Kidney epithelial cell (primary cell): ENCODE measurements around the gene IGF2BP1. TPM values are rescaled to one million over a fixed set of nuclear protein-coding genes. Genes with fewer than 3 reads are reported as not detected.
A peak's percentile ranks its signal among the peaks of the same experiment; 100 is the strongest.

Experiments
- DNase-seq: peaks from one replicate; pipeline ENCODE4 v3.0.0-alpha.2; 2010; ENCODE audit warnings: low read depth
- H3K27me3 ChIP-seq: 2 replicates; pipeline ENCODE4 v1.6.0; 2011; ENCODE audit warnings: low read length; ENCODE audit not compliant: control insufficient read depth, insufficient read depth
- H3K36me3 ChIP-seq: 2 replicates; pipeline ENCODE4 v1.5.1; 2011; ENCODE audit warnings: low read length; ENCODE audit not compliant: control insufficient read depth, insufficient read depth
- H3K4me3 ChIP-seq: 2 replicates; pipeline ENCODE4 v1.5.1; 2011; ENCODE audit warnings: low read depth, mild to moderate bottlenecking, control low read depth, low read length
- CTCF ChIP-seq: IDR thresholded peaks from 2 replicates; pipeline ENCODE4 v1.5.1; 2011; ENCODE audit warnings: mild to moderate bottlenecking, moderate library complexity, low read length, control low read depth, inconsistent platforms; ENCODE audit not compliant: insufficient read depth, poor library complexity, severe bottlenecking
- total RNA-seq: library from RNA; depleted of rRNA; stranded (reverse); fragments of >200 nt; gene quantifications from 2 replicates; pipeline ENCODE4 v1.2.3, GENCODE V29; 2015

Gene IGF2BP1
- total RNA-seq, 1 donor from 2014 or later = 10.2 TPM

DNA sequence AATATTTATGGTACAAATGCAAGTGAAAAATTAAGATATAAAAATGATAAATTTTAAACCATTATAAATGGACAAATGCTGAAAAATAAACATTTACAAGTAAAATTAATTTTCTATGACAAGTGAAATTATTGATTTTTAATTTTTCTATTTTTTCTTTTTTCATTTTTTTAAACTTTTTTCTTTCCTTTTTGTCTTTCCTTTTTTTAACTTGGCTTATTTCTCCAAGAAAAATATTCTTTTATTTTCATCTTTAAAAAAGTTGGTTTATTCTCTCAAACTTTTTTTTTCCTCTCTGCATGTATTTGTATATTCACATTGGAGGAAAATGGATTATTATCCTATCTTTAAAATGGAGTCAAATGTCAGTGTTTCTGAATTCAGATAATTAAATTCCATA lies 3.9 kb upstream of the IGF2BP1 start:
- H3K27me3 ChIP-seq = peaks cover 47% of the 10 kb centered on the region
- H3K4me3 ChIP-seq = no peak overlapping the region
- no peak for TF ChIP-seq CTCF
- H3K36me3 ChIP-seq = no peaks in the 10 kb centered on the region
- DNase-seq = no peak

- no peak for TF ChIP-seq CTCF
- Histone ChIP-seq H3K27me3 (peaks cover 52% of the 10 kb centered on the region), H3K36me3 (no peaks in the 10 kb centered on the region), H3K4me3 (no peak overlapping the region)
- DNase-seq = no peak
Measured at GRCh38 chr17:48993951-48994350, 3.2 kb upstream of the IGF2BP1 start.

- H3K4me3 ChIP-seq = no peak overlapping the region
- H3K27me3 ChIP-seq = peaks cover 52% of the 10 kb centered on the region
- DNase-seq = no peak
- TF ChIP-seq CTCF = no peak
- no peaks in the 10 kb centered on the region for H3K36me3 ChIP-seq
Measured at GRCh38 chr17:48994549-48995303, 2.5 kb upstream of the IGF2BP1 start.

GRCh38 chr17:48995304-48995973 lies 1.7 kb upstream of the IGF2BP1 start:
- DNase-seq = no peak
- H3K36me3 ChIP-seq = no peaks in the 10 kb centered on the region
- H3K4me3 ChIP-seq = peak overlapping the region; percentile 51
- no peak for TF ChIP-seq CTCF
- H3K27me3 ChIP-seq = peaks cover 47% of the 10 kb centered on the region

GRCh38 chr17:48995974-48996721 lies 1.0 kb upstream of the IGF2BP1 start:
- peak overlapping the region; percentile 51 for H3K4me3 ChIP-seq
- DNase-seq = no peak
- peaks cover 47% of the 10 kb centered on the region for H3K27me3 ChIP-seq

More at GRCh38 chr17:48995974-48996721, 1.0 kb upstream of the IGF2BP1 start:
- no peak for TF ChIP-seq CTCF
- H3K36me3 ChIP-seq = no peaks in the 10 kb centered on the region
